ENCODE results near the gene IGFL1.
"Not testable (repeated sequence)": the region's sequence is repeated elsewhere in the genome, so short reads cannot be mapped to it uniquely, and the experiment has no call there.

DNA sequence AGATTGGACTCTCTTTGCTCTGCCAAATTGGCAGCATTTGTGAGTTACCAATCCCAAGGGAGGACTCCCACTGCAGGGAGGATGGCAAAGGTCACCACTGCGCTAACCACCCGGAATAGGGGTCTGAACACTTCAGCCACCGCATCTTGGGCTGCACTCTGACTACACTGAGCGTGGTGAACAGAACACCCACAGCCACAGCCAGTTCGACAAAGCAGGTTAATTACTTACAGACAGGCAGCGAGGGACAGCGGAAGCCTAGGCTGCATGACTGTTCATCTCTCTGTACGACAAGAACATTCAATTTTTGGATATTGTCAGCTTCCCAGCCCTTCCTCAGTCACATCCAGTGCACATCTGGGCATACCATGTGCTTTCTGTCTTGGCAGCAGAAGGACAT is 21.7 kb upstream of the IGFL1 start:
- TF ChIP-seq CTCF (conservative IDR thresholded peaks at IDR 0.05; ENCODE audit: low read length); EZH2phosphoT487 (IDR thresholded peaks at IDR 0.05; ENCODE audit: borderline replicate concordance): not testable (repeated sequence)
